NCI-H1092 treated with DMSO at 0.1 percent for 48 hours (cell line): Measurements from ENCODE around the gene ZBTB16.

Source experiments
- DNase-seq: peaks from one replicate; lab custom pipeline; 2025; lab: John Stamatoyannopoulos, UW

ZBTB16 gene

DNA sequence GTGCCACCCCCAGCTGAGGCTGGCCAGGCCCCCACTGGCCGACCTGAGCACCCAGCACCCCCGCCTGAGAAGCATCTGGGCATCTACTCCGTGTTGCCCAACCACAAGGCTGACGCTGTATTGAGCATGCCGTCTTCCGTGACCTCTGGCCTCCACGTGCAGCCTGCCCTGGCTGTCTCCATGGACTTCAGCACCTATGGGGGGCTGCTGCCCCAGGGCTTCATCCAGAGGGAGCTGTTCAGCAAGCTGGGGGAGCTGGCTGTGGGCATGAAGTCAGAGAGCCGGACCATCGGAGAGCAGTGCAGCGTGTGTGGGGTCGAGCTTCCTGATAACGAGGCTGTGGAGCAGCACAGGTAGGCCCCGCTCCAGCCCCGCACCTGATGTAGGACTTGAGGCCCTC is 4.7 kb downstream of the ZBTB16 start:
- DNase-seq = no peak

GRCh38 chr11:114065094-114065493 is 5.6 kb downstream of the ZBTB16 start:
- no peak for DNase-seq

GRCh38 chr11:114066046-114066648 is 6.6 kb downstream of the ZBTB16 start:
- DNase-seq = no peak

DNA sequence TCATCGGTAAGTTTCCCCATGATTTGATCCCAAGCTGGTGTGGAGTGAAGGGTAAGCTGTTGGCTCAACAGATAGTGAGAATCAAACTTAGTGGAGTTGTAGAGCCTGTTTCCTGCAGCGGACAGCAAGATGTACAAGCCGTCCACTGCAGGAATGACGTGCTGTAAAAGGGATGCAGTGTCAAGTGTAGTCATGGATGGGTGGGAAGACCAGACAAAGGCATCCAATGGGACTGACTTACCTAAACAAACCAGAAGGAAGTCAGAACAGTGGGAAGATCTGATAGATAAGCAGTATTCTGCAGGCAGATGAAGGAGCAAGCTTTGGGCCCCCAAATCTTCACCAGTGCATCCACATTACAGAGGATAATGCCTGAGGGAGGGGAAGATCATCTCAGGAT is 8.8 kb downstream of the ZBTB16 start:
- DNase-seq = no peak

DNA sequence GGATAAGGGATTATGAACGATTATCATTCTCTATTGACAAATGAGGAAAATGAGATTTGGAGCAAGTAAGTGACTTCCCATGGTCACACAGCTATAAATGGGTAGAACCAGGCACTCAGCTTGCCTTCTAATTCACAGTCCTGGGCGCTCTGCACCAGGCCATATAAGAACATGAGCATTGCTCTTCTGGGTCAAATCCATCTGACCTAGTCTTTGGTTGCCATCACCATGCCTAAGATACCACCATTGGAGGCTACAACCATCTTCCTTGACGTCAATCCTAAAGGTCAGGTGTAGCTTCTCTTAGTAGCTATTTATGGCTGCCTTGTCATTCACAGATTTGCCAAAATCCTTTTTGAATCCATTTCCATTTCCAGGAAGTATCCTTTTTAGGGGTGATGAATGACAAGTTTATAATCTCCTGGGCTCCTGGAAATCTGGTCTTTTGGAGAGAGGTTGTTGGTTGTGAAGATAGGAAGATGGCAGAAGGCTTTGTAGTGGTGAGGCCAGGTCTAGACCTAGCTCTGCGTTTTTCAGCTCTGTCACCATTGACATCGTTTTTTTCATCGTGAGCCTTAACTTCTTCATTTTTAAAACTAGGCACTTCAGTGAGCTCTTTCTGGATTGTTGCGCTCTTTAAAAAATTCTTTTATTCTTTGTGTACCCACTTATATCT is 11.1 kb downstream of the ZBTB16 start:
- DNase-seq = no peak

- no peak for DNase-seq
These were observed 13.7 kb downstream of the ZBTB16 start for GRCh38 chr11:114073007-114073827.

DNA sequence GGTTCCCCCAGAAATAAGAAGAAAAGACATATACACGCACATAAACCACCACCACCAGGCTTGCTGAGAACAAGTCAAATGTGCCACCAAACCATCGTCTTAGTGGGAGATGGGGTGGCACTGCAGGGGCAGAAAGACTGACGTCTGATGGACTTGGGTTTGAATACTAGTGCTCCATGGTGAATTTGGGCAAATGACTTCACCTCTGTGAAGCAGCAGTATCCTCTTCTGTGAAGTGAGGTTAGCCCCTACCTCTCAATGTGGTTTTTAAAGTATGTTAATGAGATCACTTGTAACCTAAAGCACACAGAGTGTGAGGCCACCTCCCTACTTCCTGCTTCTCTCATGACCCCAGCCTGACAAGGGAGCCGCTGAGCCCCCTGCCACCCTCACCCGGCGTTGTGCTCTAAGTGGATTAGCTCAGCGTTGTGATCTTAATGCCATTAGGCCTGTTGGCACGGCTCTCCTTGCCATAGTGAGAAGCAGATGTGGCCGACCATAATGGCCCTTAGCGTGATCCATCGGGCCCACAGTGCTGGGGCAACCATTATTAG is 14.4 kb downstream of the ZBTB16 start:
- no peak for DNase-seq

- DNase-seq = no peak
These were observed 15.2 kb downstream of the ZBTB16 start for GRCh38 chr11:114074546-114075343.

- no peak for DNase-seq
These were observed 15.8 kb downstream of the ZBTB16 start for GRCh38 chr11:114075344-114075610.

DNA sequence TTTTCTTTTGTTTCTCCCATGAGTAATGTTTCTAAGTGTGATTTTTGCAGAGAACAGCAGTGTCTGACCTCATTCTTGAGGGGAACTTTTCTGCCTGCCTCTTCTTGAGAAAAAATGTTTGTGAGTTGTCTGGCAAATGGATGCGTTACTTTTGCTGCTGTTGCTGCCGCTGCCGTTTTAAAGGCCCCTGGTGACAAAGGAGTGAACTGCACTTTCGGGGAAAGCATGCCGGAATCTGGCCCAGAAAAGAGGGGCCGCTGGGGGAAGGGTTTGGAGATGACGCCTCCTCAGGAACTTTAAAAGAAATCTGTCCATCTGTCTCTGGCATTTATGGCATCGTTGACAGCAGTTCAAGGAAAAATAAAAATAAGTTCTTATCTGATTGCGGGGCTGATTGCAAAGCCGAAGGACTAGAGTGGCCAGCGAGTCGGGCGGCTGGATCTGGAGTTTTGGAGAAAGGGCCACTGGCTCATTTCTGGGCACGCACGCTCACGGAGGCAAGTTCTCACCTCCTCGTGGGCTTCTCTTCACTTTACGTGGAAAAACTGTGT is 16.5 kb downstream of the ZBTB16 start:
- no peak for DNase-seq

DNA sequence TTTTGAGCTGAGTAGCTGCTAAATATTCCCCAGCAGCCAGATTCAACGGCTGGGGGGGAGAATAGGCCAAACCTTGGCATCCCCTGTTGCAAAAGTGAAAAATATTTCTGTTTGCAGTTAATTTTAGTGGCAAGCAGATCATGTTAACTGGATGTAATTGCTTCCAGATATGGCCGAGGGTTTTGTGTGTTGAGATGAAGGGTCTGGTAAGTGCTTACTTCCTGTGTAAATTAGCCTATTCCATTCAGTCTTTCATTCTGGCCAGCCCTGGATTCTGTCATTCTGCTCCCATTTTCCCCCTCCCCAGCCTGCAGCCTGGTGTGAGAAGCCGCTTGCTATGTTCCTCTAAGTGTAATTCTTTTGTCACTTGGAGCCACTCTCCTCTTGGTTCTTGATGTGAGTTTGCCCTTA is 17.4 kb downstream of the ZBTB16 start:
- peak; percentile 95 for DNase-seq

- DNase-seq = no peak
These were observed 18.2 kb downstream of the ZBTB16 start for GRCh38 chr11:114077482-114078305.

GRCh38 chr11:114078423-114078822 is 18.9 kb downstream of the ZBTB16 start:
- DNase-seq = no peak

- DNase-seq = no peak
These were observed 20.1 kb downstream of the ZBTB16 start for GRCh38 chr11:114079511-114080065.

- DNase-seq = no peak
These were observed 20.7 kb downstream of the ZBTB16 start for GRCh38 chr11:114080219-114080618.

DNA sequence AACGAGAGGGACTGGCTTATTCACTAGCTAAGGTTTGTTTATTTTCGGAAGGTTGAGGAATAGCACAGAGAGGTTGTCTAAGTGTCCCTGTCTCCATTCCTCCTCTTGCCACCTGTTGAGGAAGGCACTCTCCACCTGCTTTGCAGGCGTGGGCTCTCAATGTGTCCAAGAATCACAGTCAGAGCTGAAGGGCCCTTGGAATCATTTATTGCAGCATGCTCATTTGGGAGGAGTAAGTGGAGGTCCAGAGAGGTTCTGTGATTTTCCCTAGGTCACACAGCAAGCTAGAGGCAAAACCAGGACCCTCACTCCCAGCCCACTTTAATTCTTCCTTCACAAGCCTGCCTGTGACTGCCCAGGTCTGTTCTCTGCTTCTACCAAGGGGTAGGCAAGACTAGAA is 21.3 kb downstream of the ZBTB16 start:
- DNase-seq = no peak

- DNase-seq = no peak
These were observed 22.3 kb downstream of the ZBTB16 start for GRCh38 chr11:114081641-114082414.

- DNase-seq = no peak
These were observed 22.9 kb downstream of the ZBTB16 start for GRCh38 chr11:114082415-114082748.

GRCh38 chr11:114082767-114083181 is 23.3 kb downstream of the ZBTB16 start:
- DNase-seq = no peak
